ENCODE measurements around the gene AGBL1.

AGBL1 gene

DNA sequence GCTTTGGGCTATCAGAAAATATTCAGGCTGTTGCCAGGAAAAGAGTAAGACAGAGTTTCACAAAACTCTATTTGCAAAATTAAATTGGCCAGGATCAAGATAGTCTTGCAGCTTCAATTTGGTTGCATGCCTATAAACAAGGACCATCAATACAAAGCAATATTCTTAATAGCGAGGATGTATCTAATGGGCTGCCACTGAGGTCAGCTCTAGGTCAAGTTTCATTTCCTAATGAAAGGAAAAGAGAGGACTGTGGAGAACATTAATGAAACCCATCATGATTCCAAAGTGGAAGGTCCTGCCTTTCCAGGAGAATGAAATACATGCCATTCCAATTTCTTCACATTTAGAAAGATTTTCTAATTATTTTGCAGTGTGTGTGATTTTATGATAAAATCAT is 273.5 kb downstream of the AGBL1 start:
- Histone ChIP-seq H3K9me3 (no peaks in the 10 kb centered on the region), H3K4me3 (no peak overlapping the region), H3K4me1 (no peaks in the 10 kb centered on the region), H3K36me3 (replicated peaks) (no peaks in the 10 kb centered on the region), H3K27me3 (ENCODE audit: low read depth) (no peaks in the 10 kb centered on the region)
- no peak for DNase-seq (ENCODE audit: low spot score in 2 of 2)
- in situ Hi-C loops (cut with MboI; ENCODE audit: low sequenced_read_pairs) = no loop called here

DNA sequence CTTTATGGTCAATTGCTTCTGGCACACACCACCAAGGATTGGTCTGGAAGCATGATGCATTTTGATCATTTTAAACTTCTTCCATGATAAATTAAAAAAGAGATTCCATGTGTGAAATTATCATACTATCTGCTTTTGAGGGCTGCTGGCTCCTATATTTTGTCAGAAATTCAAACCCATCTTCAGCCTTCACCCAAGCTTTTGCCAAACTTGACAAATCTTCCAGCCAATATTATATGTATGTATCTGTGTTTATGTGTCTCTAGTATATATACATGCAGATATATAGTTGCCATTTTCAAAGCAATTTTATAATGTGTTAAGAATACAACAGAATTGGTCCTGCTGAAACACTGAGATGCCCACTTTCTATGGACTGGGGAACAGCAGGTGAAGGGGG is 275.7 kb downstream of the AGBL1 start:
- Histone ChIP-seq H3K4me1 (no peaks in the 10 kb centered on the region), H3K9me3 (no peaks in the 10 kb centered on the region), H3K4me3 (no peak overlapping the region), H3K36me3 (replicated peaks) (no peaks in the 10 kb centered on the region), H3K27me3 (ENCODE audit: low read depth) (no peaks in the 10 kb centered on the region)
- DNase-seq (ENCODE audit: low spot score in 2 of 2) = no peak
- in situ Hi-C loops (cut with MboI; ENCODE audit: low sequenced_read_pairs) = no loop called here

GRCh38 chr15:86355801-86356200 is 276.1 kb downstream of the AGBL1 start:
- Histone ChIP-seq H3K4me1 (no peaks in the 10 kb centered on the region), H3K9me3 (no peaks in the 10 kb centered on the region), H3K36me3 (replicated peaks) (no peaks in the 10 kb centered on the region), H3K4me3 (no peak overlapping the region), H3K27me3 (ENCODE audit: low read depth) (no peaks in the 10 kb centered on the region)
- in situ Hi-C loops (cut with MboI; ENCODE audit: low sequenced_read_pairs) = no loop called here
- no peak for DNase-seq (ENCODE audit: low spot score in 2 of 2)

DNA sequence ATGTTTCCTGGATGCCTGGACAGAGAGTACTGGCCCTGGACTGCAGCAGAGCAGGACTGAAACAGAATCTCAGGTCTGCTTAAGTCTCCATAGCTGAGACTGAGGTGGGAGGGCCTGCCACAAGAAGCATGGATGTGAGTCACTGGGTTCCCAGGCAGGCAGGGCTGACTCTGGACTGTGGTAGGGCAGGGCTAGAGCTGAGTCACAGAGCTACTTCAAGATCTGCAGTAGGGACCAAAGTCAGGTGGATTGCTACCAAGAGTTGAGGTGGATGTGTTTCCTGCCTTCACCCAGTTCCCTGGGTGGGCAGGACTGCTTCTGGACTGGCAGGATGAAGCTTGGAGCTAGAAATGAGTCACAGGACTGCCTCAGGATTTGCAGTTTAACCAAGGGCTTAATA is 282.9 kb downstream of the AGBL1 start:
- no peak overlapping the region for H3K4me3 ChIP-seq

GRCh38 chr15:86373147-86373546 is 293.5 kb downstream of the AGBL1 start:
- DNase-seq (ENCODE audit: low spot score in 2 of 2) = no peak
- Histone ChIP-seq H3K27me3 (ENCODE audit: low read depth) (peaks cover 7% of the 10 kb centered on the region; the same call in 1 of the 2 replicates), H3K4me1 (no peaks in the 10 kb centered on the region), H3K4me3 (no peak overlapping the region), H3K36me3 (replicated peaks) (no peaks in the 10 kb centered on the region), H3K9me3 (peaks cover 5% of the 10 kb centered on the region; the same call in 1 of the 2 replicates)
- in situ Hi-C loops (cut with MboI; ENCODE audit: low sequenced_read_pairs) = no loop called here

More for the DNA sequence above, 282.9 kb downstream of the AGBL1 start:
- H3K36me3 ChIP-seq (replicated peaks) = no peaks in the 10 kb centered on the region
- in situ Hi-C loops (cut with MboI; ENCODE audit: low sequenced_read_pairs) = no loop called here
- H3K4me1 ChIP-seq = no peaks in the 10 kb centered on the region
- H3K27me3 ChIP-seq (ENCODE audit: low read depth) = peaks cover 3% of the 10 kb centered on the region; the same call in 1 of the 2 replicates
- DNase-seq (ENCODE audit: low spot score in 2 of 2) = no peak
- H3K9me3 ChIP-seq = no peaks in the 10 kb centered on the region

- DNase-seq (ENCODE audit: low spot score in 2 of 2) = no peak
- Histone ChIP-seq H3K4me3 (no peak overlapping the region), H3K9me3 (peaks cover 5% of the 10 kb centered on the region; the same call in 1 of the 2 replicates), H3K27me3 (ENCODE audit: low read depth) (peaks cover 4% of the 10 kb centered on the region; the same call in 1 of the 2 replicates), H3K4me1 (no peaks in the 10 kb centered on the region), H3K36me3 (replicated peaks) (no peaks in the 10 kb centered on the region)
- in situ Hi-C loops (cut with MboI; ENCODE audit: low sequenced_read_pairs) = no loop called here
These were observed 296.1 kb downstream of the AGBL1 start for GRCh38 chr15:86375733-86376280.

DNA sequence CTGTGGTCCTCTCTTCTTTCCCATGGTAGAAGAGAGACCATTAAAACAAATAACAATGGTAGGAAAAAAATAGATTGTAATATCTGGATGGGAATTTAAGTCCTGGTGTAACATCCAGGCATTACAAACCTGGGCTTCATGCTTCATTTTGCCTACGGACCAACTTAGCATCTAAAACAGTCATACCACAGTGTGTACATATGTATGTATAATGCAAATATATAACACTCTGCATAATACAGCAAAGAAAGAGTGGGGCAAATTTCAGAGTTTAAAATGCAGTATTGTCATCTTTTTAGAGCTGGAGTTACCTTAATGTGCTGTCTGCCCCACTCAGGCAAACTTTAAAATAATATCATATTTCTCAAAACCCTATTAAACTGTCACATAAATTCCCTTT is 298.2 kb downstream of the AGBL1 start:
- in situ Hi-C loops (cut with MboI; ENCODE audit: low sequenced_read_pairs) = no loop called here
- peaks cover 4% of the 10 kb centered on the region; the same call in 1 of the 2 replicates for H3K27me3 ChIP-seq (ENCODE audit: low read depth)
- no peaks in the 10 kb centered on the region; the same call in 1 of the 2 replicates for H3K4me1 ChIP-seq
- H3K36me3 ChIP-seq (replicated peaks) = no peaks in the 10 kb centered on the region
- H3K9me3 ChIP-seq = peaks cover 5% of the 10 kb centered on the region; the same call in 1 of the 2 replicates
- H3K4me3 ChIP-seq = no peak overlapping the region
- DNase-seq (ENCODE audit: low spot score in 2 of 2) = no peak

- Histone ChIP-seq H3K4me3 (no peak overlapping the region), H3K27me3 (ENCODE audit: low read depth) (0 out of 2 replicates have a peak, but pooled peaks cover 1% of the 10 kb centered on the region), H3K9me3 (no peaks in the 10 kb centered on the region), H3K4me1 (no peaks in the 10 kb centered on the region; the same call in 1 of the 2 replicates), H3K36me3 (replicated peaks) (no peaks in the 10 kb centered on the region)
- in situ Hi-C loops (cut with MboI; ENCODE audit: low sequenced_read_pairs) = no loop called here
- DNase-seq (ENCODE audit: low spot score in 2 of 2) = no peak
These were observed 302.7 kb downstream of the AGBL1 start for GRCh38 chr15:86382341-86382740.

GRCh38 chr15:86383611-86384010 is 303.9 kb downstream of the AGBL1 start:
- peaks cover 4% of the 10 kb centered on the region; the same call in 1 of the 2 replicates for H3K27me3 ChIP-seq (ENCODE audit: low read depth)
- H3K4me1 ChIP-seq = no peaks in the 10 kb centered on the region; the same call in 1 of the 2 replicates
- no peaks in the 10 kb centered on the region for H3K36me3 ChIP-seq (replicated peaks)
- in situ Hi-C loops (cut with MboI; ENCODE audit: low sequenced_read_pairs) = no loop called here
- no peak overlapping the region for H3K4me3 ChIP-seq
- H3K9me3 ChIP-seq = no peaks in the 10 kb centered on the region
- no peak for DNase-seq (ENCODE audit: low spot score in 2 of 2)

GRCh38 chr15:86384186-86384585 is 304.5 kb downstream of the AGBL1 start:
- Histone ChIP-seq H3K4me1 (no peaks in the 10 kb centered on the region; the same call in 1 of the 2 replicates), H3K9me3 (no peaks in the 10 kb centered on the region), H3K27me3 (ENCODE audit: low read depth) (peaks cover 4% of the 10 kb centered on the region; the same call in 1 of the 2 replicates), H3K4me3 (no peak overlapping the region), H3K36me3 (replicated peaks) (no peaks in the 10 kb centered on the region)
- DNase-seq (ENCODE audit: low spot score in 2 of 2) = no peak
- in situ Hi-C loops (cut with MboI; ENCODE audit: low sequenced_read_pairs) = no loop called here

DNA sequence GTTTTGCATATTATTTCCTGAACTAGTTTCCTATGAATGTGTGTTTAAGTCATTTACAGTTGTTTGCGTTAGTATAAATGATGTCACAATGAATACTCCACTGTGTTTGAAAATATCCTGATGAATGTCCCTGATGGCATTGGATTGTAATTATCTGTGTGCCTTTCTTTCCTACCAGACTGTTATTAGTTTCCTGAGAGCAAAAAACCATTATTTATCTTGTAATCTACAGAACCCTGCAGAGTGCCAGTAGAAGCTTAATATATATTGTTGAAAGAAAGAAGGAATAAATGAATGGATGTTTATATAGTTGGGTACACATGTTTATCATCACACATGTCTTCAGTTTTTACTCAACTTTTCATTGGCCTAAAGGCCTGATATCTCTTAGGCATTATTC is 312.6 kb downstream of the AGBL1 start:
- Histone ChIP-seq H3K4me3 (no peak overlapping the region), H3K4me1 (no peaks in the 10 kb centered on the region), H3K27me3 (ENCODE audit: low read depth) (peaks cover 3% of the 10 kb centered on the region; the same call in 1 of the 2 replicates), H3K9me3 (no peaks in the 10 kb centered on the region), H3K36me3 (replicated peaks) (no peaks in the 10 kb centered on the region)
- DNase-seq (ENCODE audit: low spot score in 2 of 2) = no peak
- in situ Hi-C loops (cut with MboI; ENCODE audit: low sequenced_read_pairs) = no loop called here

GRCh38 chr15:86392874-86393273 is 313.2 kb downstream of the AGBL1 start:
- Histone ChIP-seq H3K27me3 (ENCODE audit: low read depth) (no peaks in the 10 kb centered on the region; the same call in 1 of the 2 replicates), H3K9me3 (no peaks in the 10 kb centered on the region), H3K36me3 (replicated peaks) (no peaks in the 10 kb centered on the region), H3K4me3 (no peak overlapping the region), H3K4me1 (no peaks in the 10 kb centered on the region)
- no peak for DNase-seq (ENCODE audit: low spot score in 2 of 2)
- in situ Hi-C loops (cut with MboI; ENCODE audit: low sequenced_read_pairs) = no loop called here

DNA sequence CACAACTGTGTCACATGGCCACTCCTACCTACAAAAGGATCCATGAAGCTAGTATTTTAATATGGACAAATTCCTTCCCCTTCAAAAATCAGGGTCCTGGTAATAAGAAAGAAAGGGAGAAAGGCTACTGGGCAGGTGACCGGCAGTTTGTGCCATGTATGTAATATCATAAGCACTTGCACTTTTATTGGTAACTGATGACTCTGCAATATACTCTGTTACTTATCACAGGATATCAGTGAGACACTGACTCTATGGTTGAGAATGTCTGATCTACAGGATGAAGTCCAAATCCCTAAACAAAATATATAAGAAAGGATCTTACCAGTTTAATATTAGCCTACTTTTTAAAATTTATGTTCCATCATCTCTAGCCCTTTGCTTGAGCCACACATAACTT is 315.2 kb downstream of the AGBL1 start:
- no peak for DNase-seq (ENCODE audit: low spot score in 2 of 2)
- Histone ChIP-seq H3K4me1 (no peaks in the 10 kb centered on the region), H3K9me3 (no peaks in the 10 kb centered on the region), H3K27me3 (ENCODE audit: low read depth) (no peaks in the 10 kb centered on the region; the same call in 1 of the 2 replicates), H3K36me3 (replicated peaks) (no peaks in the 10 kb centered on the region), H3K4me3 (no peak overlapping the region)
- in situ Hi-C loops (cut with MboI; ENCODE audit: low sequenced_read_pairs) = no loop called here

DNA sequence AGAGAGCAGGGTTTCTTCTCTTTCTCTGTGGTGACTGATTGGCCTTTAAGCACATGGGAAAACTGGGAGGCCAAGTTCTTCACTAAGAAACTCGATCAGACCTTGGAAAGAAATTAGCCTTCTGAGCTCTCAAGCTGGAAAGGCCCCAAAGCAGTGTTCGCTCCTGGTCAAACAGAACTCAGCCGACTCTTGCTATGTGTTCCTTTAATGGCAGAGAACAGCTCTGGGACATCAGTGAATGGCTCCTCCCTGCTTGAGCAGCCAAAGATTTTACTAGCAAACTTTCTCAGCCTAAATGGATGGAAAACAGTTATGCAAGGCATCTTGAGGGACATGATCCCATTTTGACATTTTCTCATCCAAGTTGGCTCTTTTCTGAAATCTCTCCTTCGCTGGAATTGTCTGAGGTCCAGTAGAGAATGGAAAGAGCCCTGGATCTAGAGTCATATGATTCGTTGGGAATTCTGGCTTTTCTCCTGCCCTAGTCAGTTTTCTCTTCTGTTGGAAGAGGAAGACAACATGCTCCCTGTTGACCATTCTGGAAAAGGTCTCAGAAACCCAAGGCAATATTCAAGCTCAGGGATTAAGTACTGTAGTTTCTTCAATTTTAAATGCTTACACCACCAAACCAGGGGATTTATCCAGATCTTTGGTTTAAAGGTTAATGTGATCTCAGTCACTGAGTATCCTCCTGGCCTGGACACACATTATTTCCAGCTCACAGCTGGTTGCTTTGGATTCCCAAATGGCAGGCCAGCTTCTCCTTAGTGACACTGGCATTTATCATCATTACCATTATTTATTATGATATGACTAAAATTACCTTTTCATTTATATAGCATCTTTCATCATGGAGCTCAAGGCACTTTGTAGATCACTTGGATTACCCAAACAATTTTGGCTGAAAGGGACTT is 319.6 kb downstream of the AGBL1 start:
- Histone ChIP-seq H3K4me1 (no peaks in the 10 kb centered on the region), H3K36me3 (replicated peaks) (no peaks in the 10 kb centered on the region), H3K9me3 (no peaks in the 10 kb centered on the region), H3K4me3 (no peak overlapping the region), H3K27me3 (ENCODE audit: low read depth) (no peaks in the 10 kb centered on the region; the same call in 1 of the 2 replicates)
- DNase-seq (ENCODE audit: low spot score in 2 of 2) = no peak
- in situ Hi-C loops (cut with MboI; ENCODE audit: low sequenced_read_pairs) = no loop called here
